ENCODE data around the gene KIAA0232.

DNA sequence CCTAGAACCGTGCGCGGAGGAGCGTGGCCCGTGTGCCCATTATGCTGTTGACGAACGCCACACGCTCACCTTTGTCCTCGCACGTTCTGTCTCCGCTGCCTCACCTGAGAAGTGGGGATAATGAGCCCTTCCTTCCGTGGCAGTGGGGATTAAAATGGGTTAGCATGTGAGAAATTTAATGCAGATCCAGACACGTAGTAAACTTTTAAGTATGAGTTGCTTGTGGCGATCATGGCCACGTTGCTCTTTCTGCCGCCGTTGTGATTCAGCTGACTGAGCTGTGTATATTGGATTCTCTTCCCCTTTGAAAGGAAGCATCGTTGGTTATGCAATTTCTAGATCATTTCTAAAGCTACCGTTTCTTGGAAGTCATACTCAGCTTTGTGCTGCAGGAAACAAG lies 143.6 kb downstream of the KIAA0232 start:
- no peak for TF ChIP-seq EZH2phosphoT487 (IDR thresholded peaks at IDR 0.05; ENCODE audit: low read length)
- TF ChIP-seq, protein P1, sequence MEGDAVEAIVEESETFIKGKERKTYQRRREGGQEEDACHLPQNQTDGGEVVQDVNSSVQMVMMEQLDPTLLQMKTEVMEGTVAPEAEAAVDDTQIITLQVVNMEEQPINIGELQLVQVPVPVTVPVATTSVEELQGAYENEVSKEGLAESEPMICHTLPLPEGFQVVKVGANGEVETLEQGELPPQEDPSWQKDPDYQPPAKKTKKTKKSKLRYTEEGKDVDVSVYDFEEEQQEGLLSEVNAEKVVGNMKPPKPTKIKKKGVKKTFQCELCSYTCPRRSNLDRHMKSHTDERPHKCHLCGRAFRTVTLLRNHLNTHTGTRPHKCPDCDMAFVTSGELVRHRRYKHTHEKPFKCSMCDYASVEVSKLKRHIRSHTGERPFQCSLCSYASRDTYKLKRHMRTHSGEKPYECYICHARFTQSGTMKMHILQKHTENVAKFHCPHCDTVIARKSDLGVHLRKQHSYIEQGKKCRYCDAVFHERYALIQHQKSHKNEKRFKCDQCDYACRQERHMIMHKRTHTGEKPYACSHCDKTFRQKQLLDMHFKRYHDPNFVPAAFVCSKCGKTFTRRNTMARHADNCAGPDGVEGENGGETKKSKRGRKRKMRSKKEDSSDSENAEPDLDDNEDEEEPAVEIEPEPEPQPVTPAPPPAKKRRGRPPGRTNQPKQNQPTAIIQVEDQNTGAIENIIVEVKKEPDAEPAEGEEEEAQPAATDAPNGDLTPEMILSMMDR (IDR thresholded peaks at IDR 0.05; ENCODE audit: low read length): no peak
